GM06990 (cell line): ENCODE measurements around the gene NEK5.
"Not testable (repeated sequence)": the region's sequence is repeated elsewhere in the genome, so short reads cannot be mapped to it uniquely, and the experiment has no call there.

ENCODE experiments used
- DNase-seq: peaks from one replicate; pipeline ENCODE4 v3.0.0-alpha.2; 2011; ENCODE audit not compliant: insufficient read length; ENCODE audit errors: extremely low read depth
- H3K27me3 ChIP-seq: replicated peaks from 2 replicates; pipeline ENCODE4 v1.6.0; 2011; ENCODE audit warnings: low read length; ENCODE audit not compliant: control insufficient read depth, insufficient read depth
- H3K36me3 ChIP-seq: 2 replicates; pipeline ENCODE4 v1.5.1; 2011; ENCODE audit warnings: low read length; ENCODE audit not compliant: control insufficient read depth, insufficient read depth
- H3K4me3 ChIP-seq: replicated peaks from 2 replicates; pipeline ENCODE4 v1.5.1; 2011; ENCODE audit warnings: low read depth, mild to moderate bottlenecking, control low read depth, low read length
- TF ChIP-seq, protein P1 (sequence below): IDR thresholded peaks from 2 replicates; pipeline ENCODE4 v1.5.1; 2011; ENCODE audit warnings: low read length, control low read depth, mild to moderate bottlenecking, inconsistent platforms; ENCODE audit not compliant: insufficient read depth, poor library complexity, severe bottlenecking

NEK5 gene

DNA sequence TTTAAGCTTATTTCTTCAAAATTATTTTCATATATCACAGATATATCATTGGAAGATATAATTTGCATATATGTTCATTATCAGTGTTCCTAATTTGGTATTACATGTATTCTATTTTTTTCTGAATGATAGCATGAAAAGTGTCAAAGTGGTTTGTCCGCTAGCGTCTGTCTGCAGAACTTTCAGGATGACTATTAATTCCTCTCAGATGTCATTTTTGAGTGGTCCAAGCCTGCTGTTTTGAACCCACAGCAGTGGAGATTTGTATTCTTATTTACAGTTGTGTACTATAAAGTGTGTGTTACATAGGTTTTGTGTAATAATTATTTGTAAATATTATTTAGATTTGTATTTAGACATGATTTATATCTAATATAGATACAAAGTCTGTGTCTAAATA, 95.8 kb downstream of the NEK5 start:
- H3K27me3 ChIP-seq: no peaks in the 10 kb centered on the region
- peaks cover 4% of the 10 kb centered on the region for H3K36me3 ChIP-seq
- DNase-seq: no peak
- no peak overlapping the region for H3K4me3 ChIP-seq
- TF ChIP-seq, protein P1, sequence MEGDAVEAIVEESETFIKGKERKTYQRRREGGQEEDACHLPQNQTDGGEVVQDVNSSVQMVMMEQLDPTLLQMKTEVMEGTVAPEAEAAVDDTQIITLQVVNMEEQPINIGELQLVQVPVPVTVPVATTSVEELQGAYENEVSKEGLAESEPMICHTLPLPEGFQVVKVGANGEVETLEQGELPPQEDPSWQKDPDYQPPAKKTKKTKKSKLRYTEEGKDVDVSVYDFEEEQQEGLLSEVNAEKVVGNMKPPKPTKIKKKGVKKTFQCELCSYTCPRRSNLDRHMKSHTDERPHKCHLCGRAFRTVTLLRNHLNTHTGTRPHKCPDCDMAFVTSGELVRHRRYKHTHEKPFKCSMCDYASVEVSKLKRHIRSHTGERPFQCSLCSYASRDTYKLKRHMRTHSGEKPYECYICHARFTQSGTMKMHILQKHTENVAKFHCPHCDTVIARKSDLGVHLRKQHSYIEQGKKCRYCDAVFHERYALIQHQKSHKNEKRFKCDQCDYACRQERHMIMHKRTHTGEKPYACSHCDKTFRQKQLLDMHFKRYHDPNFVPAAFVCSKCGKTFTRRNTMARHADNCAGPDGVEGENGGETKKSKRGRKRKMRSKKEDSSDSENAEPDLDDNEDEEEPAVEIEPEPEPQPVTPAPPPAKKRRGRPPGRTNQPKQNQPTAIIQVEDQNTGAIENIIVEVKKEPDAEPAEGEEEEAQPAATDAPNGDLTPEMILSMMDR: no peak

DNA sequence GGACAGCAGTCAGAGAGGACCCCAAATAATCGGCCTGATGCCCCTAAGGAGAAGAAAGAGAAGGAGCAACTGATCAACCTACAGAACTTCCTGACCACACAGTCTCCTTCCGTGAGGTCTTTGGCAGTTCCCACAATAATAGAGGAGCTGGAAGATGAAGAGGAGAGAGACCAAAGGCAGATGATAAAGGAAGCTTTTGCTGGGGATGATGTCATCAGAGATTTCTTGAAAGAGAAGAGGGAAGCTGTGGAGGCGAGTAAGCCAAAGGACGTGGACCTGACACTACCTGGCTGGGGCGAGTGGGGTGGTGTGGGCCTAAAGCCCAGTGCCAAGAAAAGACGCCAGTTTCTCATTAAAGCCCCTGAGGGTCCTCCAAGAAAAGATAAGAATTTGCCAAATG, 98.5 kb downstream of the NEK5 start:
- not testable (repeated sequence) for DNase-seq, H3K27me3 ChIP-seq, H3K4me3 ChIP-seq, H3K36me3 ChIP-seq

DNA sequence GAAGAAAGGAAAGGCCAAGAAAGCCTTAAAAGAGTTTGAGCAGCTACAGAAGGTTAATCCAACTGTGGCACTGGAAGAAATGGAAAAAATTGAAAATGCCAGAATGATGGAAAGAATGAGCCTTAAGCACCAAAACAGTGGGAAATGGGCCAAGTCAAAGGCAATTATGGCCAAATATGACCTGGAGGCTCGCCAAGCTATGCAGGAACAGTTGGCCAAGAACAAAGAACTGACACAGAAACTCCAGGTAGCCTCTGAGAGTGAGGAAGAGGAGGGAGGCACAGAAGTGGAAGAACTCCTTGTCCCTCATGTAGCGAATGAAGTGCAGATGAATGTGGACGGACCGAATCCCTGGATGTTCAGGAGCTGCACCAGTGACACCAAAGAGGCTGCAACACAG, 99.3 kb downstream of the NEK5 start:
- Histone ChIP-seq H3K27me3 (no peaks in the 10 kb centered on the region), H3K4me3 (no peak overlapping the region), H3K36me3 (peaks cover 11% of the 10 kb centered on the region)
- TF ChIP-seq, protein P1: no peak
- no peak for DNase-seq

DNA sequence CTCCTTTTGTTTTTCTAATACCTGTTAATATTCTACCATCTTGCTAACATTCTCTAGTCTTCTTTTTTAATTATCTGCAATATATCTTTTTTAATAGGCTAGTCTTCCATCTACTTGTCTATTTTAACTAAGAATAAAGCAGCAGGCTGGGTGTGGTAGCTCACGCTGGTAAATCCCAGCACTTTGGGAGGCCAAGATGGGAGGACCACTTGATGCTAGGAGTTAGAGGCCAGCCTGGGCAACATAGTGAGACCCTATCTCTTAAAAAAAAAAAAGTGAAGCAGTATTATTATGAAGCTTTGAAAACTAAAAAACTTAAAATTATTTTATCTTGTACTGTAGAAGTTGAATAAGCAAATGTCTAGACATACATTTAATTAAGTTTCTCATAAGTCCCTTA, 101.0 kb downstream of the NEK5 start:
- Histone ChIP-seq H3K27me3 (no peaks in the 10 kb centered on the region), H3K36me3 (peaks cover 16% of the 10 kb centered on the region), H3K4me3 (no peak overlapping the region)
- DNase-seq: no peak
- TF ChIP-seq, protein P1: no peak

DNA sequence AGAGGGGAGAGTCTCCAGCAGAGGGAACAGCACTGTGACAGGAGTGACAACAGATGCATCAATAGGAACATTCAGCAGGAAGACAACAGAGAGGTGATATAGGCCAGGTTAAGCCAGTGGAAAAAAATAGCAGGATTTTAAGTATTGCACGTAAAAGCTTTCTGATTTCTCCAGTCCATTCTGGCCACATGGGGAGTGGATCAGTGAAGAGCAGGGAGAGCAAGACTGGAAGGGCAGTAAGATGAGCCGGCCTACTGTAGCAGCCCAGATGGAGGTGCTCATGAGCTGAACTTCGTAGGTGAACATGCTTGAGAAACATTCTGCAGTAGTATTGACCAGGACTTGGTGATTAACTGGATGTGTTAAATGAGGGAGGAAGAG, 102.6 kb downstream of the NEK5 start:
- TF ChIP-seq, protein P1: no peak
- H3K36me3 ChIP-seq: peaks cover 18% of the 10 kb centered on the region
- no peak for DNase-seq
- no peak overlapping the region for H3K4me3 ChIP-seq
- H3K27me3 ChIP-seq: no peaks in the 10 kb centered on the region

DNA sequence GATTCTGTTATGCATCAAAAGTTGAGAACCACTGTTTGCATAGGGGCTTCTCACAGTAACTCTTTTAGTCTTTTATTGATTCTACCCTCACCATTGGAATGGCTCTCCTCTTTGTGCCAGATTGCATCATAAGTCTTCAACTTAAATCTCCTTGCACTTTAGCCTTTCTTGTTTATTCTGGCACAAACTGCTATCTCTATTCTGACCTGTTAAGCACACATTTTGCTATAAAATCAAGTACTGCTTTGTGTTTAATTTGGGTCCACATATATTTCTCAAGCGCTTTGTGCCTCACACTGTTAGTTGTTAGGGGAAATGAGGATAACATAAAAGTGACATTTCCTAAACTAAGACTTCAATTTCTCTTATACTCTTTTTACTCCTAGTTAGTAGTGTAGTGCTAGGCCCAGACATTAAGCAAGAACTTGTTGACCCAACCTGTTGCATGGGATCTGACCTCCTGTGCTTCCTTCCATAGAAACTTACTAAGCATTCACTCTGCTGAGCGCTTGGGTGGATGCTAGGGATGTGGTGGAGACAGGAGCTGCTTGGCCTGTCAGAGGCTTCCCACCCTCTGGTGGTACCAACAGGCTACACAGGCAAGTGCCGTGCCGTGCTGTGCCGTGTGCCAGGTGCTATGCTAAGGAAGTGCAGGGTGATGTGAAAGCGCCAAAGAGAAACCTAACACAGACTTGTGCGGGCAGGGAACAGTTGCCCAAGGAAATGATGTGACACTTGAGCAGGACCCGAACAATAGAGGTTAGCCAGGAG, 103.2 kb downstream of the NEK5 start:
- TF ChIP-seq, protein P1: no peak
- no peak overlapping the region for H3K4me3 ChIP-seq
- H3K36me3 ChIP-seq: peaks cover 19% of the 10 kb centered on the region
- no peak for DNase-seq
- H3K27me3 ChIP-seq: no peaks in the 10 kb centered on the region
